Measurements from ENCODE around the gene BLTP1. TPM values are rescaled to one million over a fixed set of nuclear protein-coding genes. Genes with fewer than 3 reads are reported as not detected.
"Not testable (repeated sequence)": the region's sequence is repeated elsewhere in the genome, so short reads cannot be mapped to it uniquely, and the experiment has no call there.

Gene BLTP1, protein sequence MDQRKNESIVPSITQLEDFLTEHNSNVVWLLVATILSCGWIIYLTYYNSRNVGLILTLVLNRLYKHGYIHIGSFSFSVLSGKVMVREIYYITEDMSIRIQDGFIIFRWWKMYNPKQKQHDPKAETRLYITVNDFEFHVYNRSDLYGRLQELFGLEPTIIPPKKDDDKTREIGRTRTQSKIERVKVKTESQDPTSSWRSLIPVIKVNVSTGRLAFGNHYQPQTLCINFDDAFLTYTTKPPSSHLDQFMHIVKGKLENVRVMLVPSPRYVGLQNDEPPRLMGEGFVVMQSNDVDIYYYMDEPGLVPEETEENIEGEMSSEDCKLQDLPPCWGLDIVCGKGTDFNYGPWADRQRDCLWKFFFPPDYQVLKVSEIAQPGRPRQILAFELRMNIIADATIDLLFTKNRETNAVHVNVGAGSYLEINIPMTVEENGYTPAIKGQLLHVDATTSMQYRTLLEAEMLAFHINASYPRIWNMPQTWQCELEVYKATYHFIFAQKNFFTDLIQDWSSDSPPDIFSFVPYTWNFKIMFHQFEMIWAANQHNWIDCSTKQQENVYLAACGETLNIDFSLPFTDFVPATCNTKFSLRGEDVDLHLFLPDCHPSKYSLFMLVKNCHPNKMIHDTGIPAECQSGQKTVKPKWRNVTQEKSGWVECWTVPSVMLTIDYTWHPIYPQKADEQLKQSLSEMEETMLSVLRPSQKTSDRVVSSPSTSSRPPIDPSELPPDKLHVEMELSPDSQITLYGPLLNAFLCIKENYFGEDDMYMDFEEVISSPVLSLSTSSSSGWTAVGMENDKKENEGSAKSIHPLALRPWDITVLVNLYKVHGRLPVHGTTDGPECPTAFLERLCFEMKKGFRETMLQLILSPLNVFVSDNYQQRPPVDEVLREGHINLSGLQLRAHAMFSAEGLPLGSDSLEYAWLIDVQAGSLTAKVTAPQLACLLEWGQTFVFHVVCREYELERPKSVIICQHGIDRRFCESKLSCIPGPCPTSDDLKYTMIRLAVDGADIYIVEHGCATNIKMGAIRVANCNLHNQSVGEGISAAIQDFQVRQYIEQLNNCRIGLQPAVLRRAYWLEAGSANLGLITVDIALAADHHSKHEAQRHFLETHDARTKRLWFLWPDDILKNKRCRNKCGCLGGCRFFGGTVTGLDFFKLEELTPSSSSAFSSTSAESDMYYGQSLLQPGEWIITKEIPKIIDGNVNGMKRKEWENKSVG (N-terminal part only)
- total RNA-seq, result 10 to 100 TPM; 22.2 to 47.9 (median 36.3) TPM
- polyA plus RNA-seq, result 10 to 100 TPM in 2 of 3 donors, 1 to 10 TPM in 1; 9.9 to 20.1 (median 13.8) TPM
- long read RNA-seq, donor 1, partial matches to known transcripts, result 5 of 8 reads
- long read RNA-seq, donor 1, other reads (novel, unspliced or antisense), result 3 of 8 reads
- long read RNA-seq, donor 2, partial matches to known transcripts, result 6 of 13 reads
- long read RNA-seq, donor 2, other reads (novel, unspliced or antisense), result 7 of 13 reads

GRCh38 chr4:122151982-122152710 lies at the start of gene BLTP1:
TSS of gene BLTP1 (plus strand) at chr4:122152331. CDS start at chr4:122170648, 18,317 bp downstream.
- TF ChIP-seq, protein P1, sequence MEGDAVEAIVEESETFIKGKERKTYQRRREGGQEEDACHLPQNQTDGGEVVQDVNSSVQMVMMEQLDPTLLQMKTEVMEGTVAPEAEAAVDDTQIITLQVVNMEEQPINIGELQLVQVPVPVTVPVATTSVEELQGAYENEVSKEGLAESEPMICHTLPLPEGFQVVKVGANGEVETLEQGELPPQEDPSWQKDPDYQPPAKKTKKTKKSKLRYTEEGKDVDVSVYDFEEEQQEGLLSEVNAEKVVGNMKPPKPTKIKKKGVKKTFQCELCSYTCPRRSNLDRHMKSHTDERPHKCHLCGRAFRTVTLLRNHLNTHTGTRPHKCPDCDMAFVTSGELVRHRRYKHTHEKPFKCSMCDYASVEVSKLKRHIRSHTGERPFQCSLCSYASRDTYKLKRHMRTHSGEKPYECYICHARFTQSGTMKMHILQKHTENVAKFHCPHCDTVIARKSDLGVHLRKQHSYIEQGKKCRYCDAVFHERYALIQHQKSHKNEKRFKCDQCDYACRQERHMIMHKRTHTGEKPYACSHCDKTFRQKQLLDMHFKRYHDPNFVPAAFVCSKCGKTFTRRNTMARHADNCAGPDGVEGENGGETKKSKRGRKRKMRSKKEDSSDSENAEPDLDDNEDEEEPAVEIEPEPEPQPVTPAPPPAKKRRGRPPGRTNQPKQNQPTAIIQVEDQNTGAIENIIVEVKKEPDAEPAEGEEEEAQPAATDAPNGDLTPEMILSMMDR (IDR thresholded peaks at IDR 0.05), result no peak
- ATAC-seq, result peak; percentile 99 to 100 (median 100)
- Histone ChIP-seq H3K27me3 (ENCODE audit: insufficient read depth in 3 of 3, low read length in 2 of 3) (no peaks in the 10 kb centered on the region), H3K36me3 (ENCODE audit: insufficient read depth in 1 of 2, low read depth in 1 of 2) (peaks cover 0 to 20% of the 10 kb centered on the region in 2 donors), H3K4me3 (peak within 1 kb of the TSS; percentile 79), H3K9me3 (no peaks in the 10 kb centered on the region), H3K27ac (peak within 1 kb of the TSS; percentile 83), H3K4me1 (peaks cover 12% of the 10 kb centered on the region)
- 0 to 1% (median 0%) methylated on average over 45 to 53 of the region's 53 CpGs for WGBS, 3 donors
- peak; percentile 90 to 94 for DNase-seq
- intact Hi-C loops (cut with DNase I), result loop anchor here in 1 of 2 donors (5.0 kb wide), 2 partner anchors 155 to 200 kb away; partner anchors contain the start of gene TRPC3

- no peak overlapping the region for H3K27ac ChIP-seq
- no peaks in the 10 kb centered on the region for H3K4me1 ChIP-seq
- H3K27me3 ChIP-seq (ENCODE audit: insufficient read depth in 3 of 3, low read length in 2 of 3), result peaks cover 0 to 3% (median 0%) of the 10 kb centered on the region in 3 donors
- DNase-seq (no peak), ATAC-seq (no peak)
- no peak overlapping the region for H3K4me3 ChIP-seq
- intact Hi-C loops (cut with DNase I), result no loop called here
- TF ChIP-seq, protein P1 (IDR thresholded peaks at IDR 0.05), result no peak
- no peaks in the 10 kb centered on the region for H3K9me3 ChIP-seq
- H3K36me3 ChIP-seq (ENCODE audit: insufficient read depth in 1 of 2, low read depth in 1 of 2), result no peaks in the 10 kb centered on the region
Observed at GRCh38 chr4:122104184-122104583, 47.9 kb upstream of the BLTP1 start.

DNA sequence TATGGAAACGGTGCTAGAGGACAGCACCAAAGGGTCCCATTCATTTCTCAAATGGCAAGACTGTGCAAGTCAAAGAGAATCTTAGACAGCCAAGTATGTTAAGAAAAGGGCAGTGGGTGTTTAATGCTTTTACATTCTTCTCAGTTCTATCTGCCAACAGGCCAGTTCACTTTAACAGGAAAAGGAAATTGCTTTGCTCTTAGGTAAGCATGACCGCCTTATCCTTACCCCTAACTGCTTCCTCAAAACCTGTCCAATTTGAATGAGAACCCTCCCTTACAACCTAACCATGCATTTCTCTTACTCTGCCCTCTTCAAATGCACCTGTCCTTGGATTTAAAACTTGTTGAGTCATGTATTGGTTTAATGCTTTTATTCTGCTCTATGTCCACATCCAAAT lies 44.5 kb upstream of the BLTP1 start:
- Histone ChIP-seq H3K9me3 (no peaks in the 10 kb centered on the region), H3K4me1 (no peaks in the 10 kb centered on the region), H3K27me3 (ENCODE audit: insufficient read depth in 3 of 3, low read length in 2 of 3) (peaks cover 0 to 3% (median 0%) of the 10 kb centered on the region in 3 donors), H3K27ac (no peak overlapping the region), H3K4me3 (no peak overlapping the region), H3K36me3 (ENCODE audit: insufficient read depth in 1 of 2, low read depth in 1 of 2) (no peaks in the 10 kb centered on the region)
- ATAC-seq (no peak), DNase-seq (no peak)
- intact Hi-C loops (cut with DNase I), result no loop called here
- TF ChIP-seq, protein P1 (IDR thresholded peaks at IDR 0.05), result no peak
- WGBS, 3 donors, result 70 to 75% (median 74%) methylated on average over 2 of the region's 2 CpGs

- WGBS, 3 donors, result 87 to 97% (median 94%) methylated on average over 11 to 14 of the region's 14 CpGs
- H3K4me1 ChIP-seq; DNase-seq; H3K27ac ChIP-seq; H3K36me3 ChIP-seq (ENCODE audit: insufficient read depth in 1 of 2, low read depth in 1 of 2); H3K9me3 ChIP-seq; H3K27me3 ChIP-seq (ENCODE audit: insufficient read depth in 3 of 3, low read length in 2 of 3); intact Hi-C loops (cut with DNase I); ATAC-seq; H3K4me3 ChIP-seq: not testable (repeated sequence)
Observed at GRCh38 chr4:122110304-122110703, 41.8 kb upstream of the BLTP1 start.
